Activated naive CD4-positive, alpha-beta T cell (primary cell): Measurements from ENCODE around the gene PTS.
A peak's percentile ranks its signal among the peaks of the same experiment; 100 is the strongest.

Experiments
- DNase-seq, 4 experiments: peaks; one replicate each; lab custom pipeline; 2025; lab: John Stamatoyannopoulos, UW

PTS gene

GRCh38 chr11:112221274-112221835 lies 4.9 kb upstream of the PTS start:
- no peak for DNase-seq

GRCh38 chr11:112222303-112222702 lies 3.9 kb upstream of the PTS start:
- DNase-seq: no peak

DNA sequence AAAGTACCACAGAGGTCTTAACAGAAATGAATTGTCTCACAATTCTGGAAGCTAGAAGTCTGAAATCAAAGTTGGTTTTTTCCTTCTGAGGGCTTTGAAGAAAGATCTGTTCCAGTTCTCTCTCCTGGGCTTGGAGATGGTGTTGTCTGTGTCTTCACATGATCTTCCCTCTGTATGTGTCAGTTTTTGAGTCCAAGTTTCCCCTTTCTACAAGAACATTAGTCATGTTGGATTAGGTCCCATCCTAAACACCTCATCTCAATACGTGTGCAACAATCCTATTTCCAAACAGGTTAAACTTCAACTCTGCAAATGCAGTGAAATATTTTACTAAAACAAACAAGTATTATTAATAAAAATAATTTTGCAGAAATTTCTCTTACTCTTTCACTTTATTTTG lies 3.1 kb upstream of the PTS start:
- no peak for DNase-seq

DNA sequence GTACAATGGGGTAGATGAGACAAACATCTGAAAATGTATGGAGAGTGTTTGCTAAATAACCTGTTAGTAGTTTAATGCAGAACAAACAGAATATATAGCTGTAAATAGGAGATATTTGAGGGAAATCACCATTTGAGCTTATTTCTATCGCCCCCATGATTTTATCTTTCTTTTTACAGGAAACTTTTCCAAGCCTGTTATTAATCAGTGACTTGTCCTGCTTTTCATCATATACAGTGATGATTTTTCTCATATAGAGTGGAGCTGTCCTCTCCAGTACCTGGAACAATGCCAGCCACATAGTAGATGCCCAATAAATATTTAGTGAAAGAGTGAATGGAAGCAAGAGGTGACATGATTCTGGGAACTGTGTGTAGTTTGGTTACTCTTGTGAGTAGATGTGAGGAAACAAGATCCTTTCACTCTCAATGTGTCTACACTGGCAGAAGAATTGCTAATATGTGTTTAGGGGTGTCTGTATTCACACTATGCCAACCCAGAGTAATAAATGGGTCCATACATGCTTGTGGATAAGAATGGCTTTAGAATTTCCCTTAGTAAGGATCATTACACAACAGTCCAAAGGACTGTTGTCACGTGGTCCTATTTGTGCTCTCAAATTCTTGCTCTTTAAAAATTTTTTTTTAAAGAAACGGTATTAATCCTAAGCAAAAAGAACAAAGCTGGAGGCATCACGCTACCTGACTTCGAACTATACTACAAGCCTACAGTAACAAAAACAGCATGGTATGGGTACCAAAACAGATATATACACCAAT lies 2.3 kb upstream of the PTS start:
- no peak for DNase-seq

DNA sequence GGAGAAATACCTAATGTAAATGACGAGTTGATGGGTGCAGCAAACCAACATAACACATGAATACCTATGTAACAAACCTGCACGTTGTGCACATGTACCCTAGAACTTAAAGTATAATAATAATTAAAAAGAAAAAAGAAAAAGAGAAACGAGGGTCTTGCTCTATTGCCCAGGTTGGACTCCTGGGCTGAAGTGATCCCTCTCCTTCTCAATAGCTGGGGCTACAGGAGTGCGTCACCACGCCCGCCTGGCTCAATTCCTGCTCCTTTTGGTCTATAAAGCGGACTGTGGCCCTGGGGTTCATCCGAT lies 521 bp upstream of the PTS start:
- DNase-seq: peak in 1 of 4 experiments; percentile 36

DNA sequence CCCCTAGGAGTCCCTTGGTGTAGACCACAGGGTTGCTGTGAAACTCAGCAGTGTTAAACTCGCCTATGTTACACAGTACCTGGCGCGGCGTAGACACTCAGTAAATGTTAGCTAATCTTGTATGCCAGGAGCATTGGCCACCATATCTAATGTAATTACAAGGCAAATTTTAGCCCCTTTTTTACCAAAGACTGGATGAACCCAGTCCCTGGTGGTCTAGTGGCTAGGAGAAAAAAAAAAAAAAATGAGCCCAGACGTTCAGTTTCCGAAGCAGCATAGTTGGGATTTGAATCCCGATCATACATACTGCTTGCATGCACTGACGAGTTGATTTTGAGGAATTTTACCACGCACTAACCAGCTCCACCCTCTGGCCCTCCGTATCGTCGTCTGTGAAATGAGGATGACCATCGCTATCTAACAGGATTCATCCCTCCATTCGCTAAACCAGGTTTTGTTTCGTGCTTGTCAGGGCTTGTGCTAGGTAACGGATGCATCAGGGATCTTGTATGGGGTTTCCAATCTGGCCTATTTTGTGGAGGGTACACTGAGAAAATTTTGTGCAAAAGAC lies 688 bp downstream of the PTS start:
- DNase-seq: no peak

DNA sequence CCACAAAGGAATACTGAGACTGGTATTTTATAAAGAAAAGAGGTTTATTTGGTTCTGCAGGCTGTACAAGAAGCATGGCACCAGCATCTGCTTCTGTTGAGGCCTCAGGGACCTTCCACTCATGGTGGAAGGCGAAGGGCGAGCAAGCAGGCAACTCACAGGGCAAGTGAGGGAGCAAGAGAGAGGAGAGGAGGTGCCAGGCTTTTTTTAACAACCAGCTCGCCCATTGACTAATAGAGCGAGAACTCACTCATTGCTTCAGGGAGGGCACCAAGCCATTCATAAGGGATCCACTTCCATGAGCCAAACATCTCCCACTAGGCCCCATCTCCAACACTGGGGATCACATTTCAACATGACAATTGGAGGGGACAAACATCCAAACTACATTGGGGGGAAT lies 1.2 kb downstream of the PTS start:
- DNase-seq: no peak

- no peak for DNase-seq
Measured at GRCh38 chr11:112228706-112229105, 2.5 kb downstream of the PTS start.

DNA sequence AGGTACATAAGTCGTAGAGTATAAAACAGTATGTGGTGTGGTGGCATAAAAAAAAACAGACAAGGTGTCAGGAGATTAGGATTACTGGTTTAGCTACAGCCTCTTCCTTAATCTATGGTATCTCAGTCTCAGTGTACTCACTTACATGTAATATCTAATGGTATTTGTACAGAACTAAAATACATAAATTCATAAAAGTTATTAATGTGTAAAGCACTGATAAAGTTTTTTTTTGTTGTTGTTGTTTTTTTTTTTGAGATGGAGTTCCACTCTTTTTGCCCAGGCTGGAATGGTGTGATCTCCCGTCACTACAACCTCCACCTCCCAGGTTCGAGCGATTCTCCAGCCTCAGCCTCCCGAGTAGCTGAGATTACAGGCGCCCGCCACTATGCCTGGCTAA lies 2.9 kb downstream of the PTS start:
- DNase-seq: no peak

DNA sequence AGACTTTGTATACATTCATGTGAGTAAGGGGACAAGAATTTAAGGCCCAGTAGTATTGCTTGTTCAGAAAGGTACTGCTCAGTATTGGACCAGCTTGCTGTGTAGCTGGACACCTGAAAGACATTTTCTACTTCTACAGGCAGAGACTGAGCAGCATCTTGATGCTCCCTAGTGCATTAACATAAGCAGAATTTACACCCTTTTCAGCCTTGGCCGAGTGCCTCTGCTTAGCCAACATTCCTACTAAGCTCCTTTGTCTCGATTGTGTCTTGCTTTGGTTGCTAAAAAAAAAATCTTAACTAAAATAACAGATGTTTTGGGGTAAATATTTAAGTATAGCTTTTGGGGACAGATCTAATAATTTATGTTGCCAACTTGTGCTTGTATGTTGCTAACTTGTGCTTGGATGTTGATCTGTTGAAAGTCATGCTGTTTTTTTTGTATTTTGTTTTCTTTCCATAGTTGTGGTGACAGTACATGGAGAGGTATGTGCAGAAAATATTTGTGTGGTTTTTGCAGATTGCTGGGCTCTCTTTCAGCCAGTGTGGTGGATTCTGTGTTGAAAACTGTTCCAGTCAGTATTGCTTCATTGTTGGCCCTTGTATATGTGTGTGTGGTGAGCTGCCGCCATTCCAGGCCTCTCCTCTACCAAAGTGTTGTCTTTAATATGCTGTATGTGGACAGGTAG lies 3.7 kb downstream of the PTS start:
- DNase-seq: no peak

DNA sequence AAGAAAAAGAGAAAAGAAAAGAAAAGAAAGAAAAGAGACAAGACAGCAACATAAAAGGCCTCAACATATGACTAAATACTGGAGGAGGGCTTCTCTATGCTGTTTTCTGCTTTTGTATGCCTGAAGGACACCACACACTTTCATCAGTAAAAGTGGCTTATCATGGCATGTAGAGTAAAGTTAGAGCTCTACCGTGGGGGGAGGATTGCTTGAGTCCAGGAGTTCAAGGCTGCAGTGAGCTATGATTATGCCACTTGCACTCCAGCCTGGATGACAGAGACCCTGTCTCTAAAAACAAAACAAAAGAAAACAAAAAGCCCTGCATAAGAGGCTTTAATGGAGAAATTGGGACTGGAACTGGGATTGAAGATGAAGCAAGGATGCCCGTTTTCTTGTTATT lies 5.7 kb downstream of the PTS start:
- no peak for DNase-seq

DNA sequence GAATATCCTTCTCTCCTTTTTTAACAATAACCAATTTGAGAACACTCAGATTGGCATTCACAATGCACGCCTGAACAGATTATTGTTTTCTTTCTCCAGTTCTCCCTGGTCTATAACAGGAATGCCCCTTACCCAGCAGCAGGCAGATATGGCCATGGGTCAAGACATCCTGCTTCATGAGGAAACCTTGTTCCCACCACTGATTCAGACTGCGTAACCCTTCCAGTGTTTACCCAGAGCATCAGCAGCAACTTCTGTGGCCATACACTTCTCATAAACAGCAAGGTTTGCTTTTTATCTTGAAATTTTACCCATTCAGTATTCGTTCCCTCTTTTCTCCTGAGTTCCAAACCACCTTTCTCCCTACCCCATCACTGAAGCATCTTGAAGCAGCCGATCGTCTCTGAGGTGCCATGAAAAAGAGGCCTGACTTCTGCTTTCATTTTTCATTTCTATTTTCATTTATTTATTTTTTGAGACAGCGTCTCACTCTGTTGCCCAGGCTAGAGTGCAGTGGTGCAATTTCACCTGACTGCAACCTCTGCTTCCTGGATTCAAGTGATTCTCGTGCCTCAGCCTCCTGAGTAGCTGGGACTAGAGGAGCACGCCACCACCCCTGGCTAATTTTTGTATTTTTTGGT lies 9.6 kb downstream of the PTS start:
- no peak for DNase-seq

GRCh38 chr11:112237451-112237850 lies 11.2 kb downstream of the PTS start:
- no peak for DNase-seq

DNA sequence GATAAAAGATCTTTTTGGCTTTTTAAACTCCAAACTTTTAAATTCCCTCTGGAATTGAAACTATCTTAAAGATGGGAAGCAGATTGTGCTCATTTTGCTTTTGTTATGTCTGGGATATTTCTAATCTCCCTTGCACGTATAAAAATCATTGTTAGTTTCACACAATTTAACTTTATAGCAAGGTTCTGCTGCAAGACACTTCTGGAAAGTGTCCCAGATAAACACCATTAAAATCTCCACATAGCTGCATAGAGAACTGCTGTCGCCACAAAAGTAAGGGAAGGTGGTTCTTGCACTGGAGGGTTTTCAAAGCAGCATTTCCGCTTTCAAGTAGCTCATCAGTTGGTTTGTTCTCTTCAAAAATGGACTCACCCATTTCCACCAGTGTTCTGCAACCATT lies 11.8 kb downstream of the PTS start:
- no peak for DNase-seq

- DNase-seq: no peak
Measured at GRCh38 chr11:112241486-112241885, 15.3 kb downstream of the PTS start.

DNA sequence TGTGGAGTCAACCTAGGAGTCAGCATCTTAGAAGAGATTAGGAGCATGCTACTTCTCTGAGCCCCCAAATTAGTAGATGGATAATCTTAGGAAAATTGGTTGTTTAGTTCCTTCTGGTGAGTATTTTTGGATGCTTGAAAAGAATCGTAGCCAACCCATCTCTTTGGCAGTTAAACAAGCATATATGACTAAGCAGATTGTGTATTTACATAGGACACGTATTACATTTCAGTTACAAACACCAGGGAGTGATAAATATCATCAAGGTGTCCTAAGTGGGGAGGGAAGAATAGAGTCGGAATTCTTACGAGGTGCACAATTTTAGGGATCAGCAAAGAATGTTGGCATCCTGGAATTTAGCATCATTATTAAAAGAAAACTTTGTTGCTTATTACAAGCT lies 21.0 kb downstream of the PTS start:
- no peak for DNase-seq

DNA sequence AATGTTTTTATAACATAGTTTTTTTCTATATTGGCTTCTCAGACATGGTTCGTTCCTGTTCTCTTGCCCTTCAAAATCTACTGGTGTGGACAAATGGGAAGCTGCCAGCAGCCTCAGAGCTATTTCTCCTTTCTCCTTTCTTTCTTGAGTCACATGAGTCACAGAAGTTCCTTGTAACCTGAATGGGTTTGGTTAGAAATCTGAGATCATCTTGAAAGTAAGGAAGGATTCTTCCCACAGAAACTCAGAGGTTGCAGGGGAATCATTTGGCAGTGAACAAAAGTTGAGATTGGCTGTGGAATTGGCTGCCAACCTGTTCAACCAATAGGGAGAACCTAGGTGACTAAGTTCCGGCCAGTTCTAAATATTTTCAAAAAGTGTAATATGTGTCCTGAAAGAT lies 22.0 kb downstream of the PTS start:
- DNase-seq: no peak

DNA sequence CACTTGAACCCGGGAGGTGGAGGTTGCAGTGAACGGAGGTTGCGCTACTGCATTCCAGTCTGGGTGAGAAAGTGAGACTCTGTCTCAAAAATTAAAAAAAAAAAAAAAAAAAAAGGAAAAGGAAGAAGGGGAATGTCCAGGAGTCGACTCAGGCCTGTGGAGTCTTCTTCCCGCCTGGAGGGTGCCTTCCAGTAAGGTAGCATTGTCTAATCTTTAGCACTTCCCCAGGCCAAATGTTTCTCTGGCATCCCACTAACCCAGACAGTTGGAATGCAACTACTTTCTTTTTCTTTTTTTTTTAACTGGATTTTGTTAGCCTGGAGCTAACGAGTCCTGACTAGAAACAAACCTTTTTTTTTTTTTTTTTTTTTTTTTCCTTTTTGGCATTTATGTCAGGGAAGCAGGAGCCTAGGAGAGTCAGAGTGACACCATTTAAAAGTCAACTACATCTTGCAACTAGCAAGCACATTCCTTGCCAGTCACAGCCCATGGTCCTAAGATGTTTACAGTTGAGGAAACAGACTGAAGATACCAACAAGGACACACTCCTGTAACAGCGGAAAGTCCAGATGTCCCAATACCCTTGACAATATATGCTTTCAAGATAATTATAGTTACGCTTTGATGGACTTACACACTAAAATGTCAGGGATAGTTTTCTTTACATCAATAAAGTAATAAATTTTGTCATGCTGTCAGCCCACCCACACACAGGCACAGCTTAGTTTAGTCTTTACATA lies 23.8 kb downstream of the PTS start:
- DNase-seq: no peak

GRCh38 chr11:112253605-112254242 lies 27.5 kb downstream of the PTS start:
- DNase-seq: no peak

DNA sequence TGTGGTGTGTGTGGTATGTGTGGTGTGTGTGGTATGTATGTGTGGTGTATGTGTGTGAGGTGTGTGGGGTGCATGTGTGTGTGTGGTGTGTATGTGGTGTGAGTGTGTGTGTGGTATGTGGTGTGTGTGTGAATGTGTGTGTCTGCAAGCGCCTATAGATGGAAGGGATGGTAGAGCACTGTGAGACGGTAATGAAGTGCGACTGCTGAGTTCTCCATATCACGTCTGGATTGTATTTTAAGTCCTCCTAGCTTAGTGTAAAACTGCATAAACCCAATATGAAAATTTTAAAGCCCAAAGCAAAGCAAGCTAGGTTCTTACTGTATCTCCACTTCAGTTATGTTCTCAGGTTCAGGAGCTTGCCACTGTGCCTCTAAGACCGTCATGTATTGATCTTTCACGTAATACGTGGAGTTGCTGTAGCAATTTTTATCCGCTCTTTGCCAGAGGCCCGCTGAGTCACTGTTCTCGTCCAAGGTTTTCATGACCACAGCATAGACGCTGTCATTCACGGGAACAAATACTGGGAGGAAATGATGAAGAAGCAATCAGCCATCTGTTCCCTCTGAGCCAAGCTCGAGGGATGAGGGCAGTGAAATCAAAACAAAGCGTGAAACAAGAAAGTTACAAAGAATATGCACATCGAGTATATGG lies 29.0 kb downstream of the PTS start:
- no peak for DNase-seq

GRCh38 chr11:112260490-112260889 lies 34.3 kb downstream of the PTS start, which contains the start of gene PLET1:
Gene PLET1 (minus strand): TSS chr11:112260860. CDS start chr11:112260589, 271 bp downstream.
- DNase-seq: no peak
